Body of pancreas (tissue), 4 donors: ENCODE data around the gene CADM1. TPM values are rescaled to one million over a fixed set of nuclear protein-coding genes. Genes with fewer than 3 reads are reported as not detected.

Source experiments
- ATAC-seq: fragments of 150-250 bp; one replicate; pipeline ENCODE4 v1.9.1; 2016
- DNase-seq, 4 donors: peaks; one replicate each; pipeline ENCODE4 v3.0.0-alpha.2; 2019
- H3K27ac ChIP-seq, 4 donors: fragments of 200-600 bp; sonication (generic); 1 replicate in 3 of 4; 2 replicates in 1 of 4; pipeline versions ENCODE4 v1.5.1 to v1.6.1; 2016 to 2019; ENCODE audit warnings: mild to moderate bottlenecking in 1 of 4, mixed read lengths in 1 of 4, moderate library complexity in 1 of 4
- H3K27me3 ChIP-seq, 2 donors: fragments of 200-600 bp; sonication (generic); one replicate each; pipeline ENCODE4 v1.6.0; 2016; ENCODE audit warnings: mild to moderate bottlenecking in 1 of 2
- H3K36me3 ChIP-seq, 2 donors: fragments of 200-600 bp; sonication (generic); replicated peaks in 1 of 2; 2 replicates each; pipeline ENCODE4 v1.5.1; 2016; ENCODE audit warnings: low read depth in 2 of 2; ENCODE audit not compliant: insufficient read depth in 1 of 2
- H3K4me1 ChIP-seq: fragments of 200-600 bp; sonication (generic); one replicate; pipeline ENCODE4 v1.6.0; 2016
- H3K4me3 ChIP-seq, 2 donors: fragments of 200-600 bp; sonication (generic); 1 replicate in 1 of 2; 2 replicates in 1 of 2; pipeline ENCODE4 v1.5.1; 2016 to 2019
- H3K9me3 ChIP-seq, 3 donors: fragments of 200-600 bp; sonication (generic); 1 replicate in 2 of 3; 2 replicates in 1 of 3; pipeline ENCODE4 v1.5.1; 2016
- POLR2A ChIP-seq, 3 donors: fragments of 450-650 bp; IDR thresholded peaks; one replicate each; pipeline ENCODE4 v1.6.1; 2016; ENCODE audit warnings: antibody characterized with exemption in 3 of 3, mild to moderate bottlenecking in 2 of 3
- WGBS, 2 donors: methylation state at CpG; one replicate each; pipeline ENCODE4 v1.1.5; 2017; 5-methylcytosine and 5-hydroxymethylcytosine counted together
- intact Hi-C: fragments of 100-400 bp; cut with DNase I; formaldehyde crosslinking; loops from one replicate; pipeline ENCODE4 v1.15.1; 2023
- total RNA-seq, 2 donors: library from RNA; depleted of rRNA; stranded (reverse); fragments of >200 nt; gene quantifications; one replicate each; pipeline ENCODE4 v1.1.0, GENCODE V29; 2016
- TF ChIP-seq, protein P1 (sequence below), 7 experiments: fragments of 450-650 bp in 4 of 7; fragments of 200-600 bp in 3 of 7; sonication (generic) in 3 of 7; IDR thresholded peaks; one replicate each; pipeline ENCODE4 v1.5.1; 2016 to 2019; ENCODE audit warnings: antibody characterized with exemption in 7 of 7

The CADM1 gene
- total RNA-seq, 2 donors from 2014 or later = 12.5 to 13.7 TPM

DNA sequence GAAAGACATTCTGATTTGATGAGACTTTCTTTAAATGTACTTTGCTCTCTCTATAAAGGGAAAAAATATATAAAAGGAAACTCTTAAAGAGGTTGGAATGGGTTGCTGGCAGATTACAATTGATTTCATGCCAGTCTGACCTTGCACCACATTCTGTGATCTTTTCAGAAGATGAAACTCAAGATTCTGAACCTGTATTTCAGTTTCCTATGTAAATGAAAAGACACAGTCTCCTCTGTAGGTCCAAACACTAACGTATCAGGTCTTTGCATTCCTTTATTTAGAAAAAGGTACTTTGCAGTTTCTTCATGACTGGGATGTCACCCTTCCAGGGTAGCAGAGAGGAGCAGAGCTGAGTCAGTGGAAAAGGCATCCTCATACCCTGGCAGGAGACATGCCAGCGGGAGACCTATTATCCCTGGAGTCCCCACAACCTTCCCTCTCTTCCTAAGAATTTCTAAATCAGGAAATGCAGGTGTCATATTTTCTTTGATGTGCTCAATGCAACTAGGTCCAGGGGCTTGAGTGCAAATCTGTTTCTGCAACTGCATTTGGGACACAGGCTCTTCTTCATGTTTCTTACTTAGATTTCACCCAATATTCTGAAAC, 282.6 kb downstream of the CADM1 start:
- Histone ChIP-seq H3K27me3 (no peaks in the 10 kb centered on the region), H3K4me1 (no peaks in the 10 kb centered on the region), H3K36me3 (no peaks in the 10 kb centered on the region), H3K9me3 (no peaks in the 10 kb centered on the region), H3K4me3 (no peak overlapping the region), H3K27ac (no peak overlapping the region)
- DNase-seq (no peak), ATAC-seq (no peak)
- 68 to 79% methylated on average over 2 of the region's 2 CpGs for WGBS, 2 donors
- intact Hi-C loops = no loop called here
- no peak for TF ChIP-seq POLR2A (IDR thresholded peaks at IDR 0.05)
- TF ChIP-seq, protein P1, sequence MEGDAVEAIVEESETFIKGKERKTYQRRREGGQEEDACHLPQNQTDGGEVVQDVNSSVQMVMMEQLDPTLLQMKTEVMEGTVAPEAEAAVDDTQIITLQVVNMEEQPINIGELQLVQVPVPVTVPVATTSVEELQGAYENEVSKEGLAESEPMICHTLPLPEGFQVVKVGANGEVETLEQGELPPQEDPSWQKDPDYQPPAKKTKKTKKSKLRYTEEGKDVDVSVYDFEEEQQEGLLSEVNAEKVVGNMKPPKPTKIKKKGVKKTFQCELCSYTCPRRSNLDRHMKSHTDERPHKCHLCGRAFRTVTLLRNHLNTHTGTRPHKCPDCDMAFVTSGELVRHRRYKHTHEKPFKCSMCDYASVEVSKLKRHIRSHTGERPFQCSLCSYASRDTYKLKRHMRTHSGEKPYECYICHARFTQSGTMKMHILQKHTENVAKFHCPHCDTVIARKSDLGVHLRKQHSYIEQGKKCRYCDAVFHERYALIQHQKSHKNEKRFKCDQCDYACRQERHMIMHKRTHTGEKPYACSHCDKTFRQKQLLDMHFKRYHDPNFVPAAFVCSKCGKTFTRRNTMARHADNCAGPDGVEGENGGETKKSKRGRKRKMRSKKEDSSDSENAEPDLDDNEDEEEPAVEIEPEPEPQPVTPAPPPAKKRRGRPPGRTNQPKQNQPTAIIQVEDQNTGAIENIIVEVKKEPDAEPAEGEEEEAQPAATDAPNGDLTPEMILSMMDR (IDR thresholded peaks at IDR 0.05) = no peak

DNA sequence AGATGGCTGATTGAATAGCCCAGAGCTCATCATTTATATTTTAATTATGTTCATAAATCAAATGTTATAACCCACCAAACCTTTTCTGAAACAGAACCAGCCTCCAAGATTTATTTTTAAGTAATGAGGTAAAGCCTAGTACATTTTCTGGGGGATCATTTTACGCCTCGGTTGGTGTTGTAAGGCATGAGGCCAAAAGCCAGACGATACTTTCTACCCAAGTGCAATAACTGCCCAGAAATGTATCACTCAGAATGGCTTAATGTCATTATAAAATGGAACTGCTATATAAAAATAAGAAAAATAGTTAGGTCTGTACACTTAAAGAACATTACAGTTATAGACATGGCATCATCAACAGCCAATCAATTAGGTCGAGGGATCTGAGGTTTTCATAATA, 283.3 kb downstream of the CADM1 start:
- Histone ChIP-seq H3K36me3 (no peaks in the 10 kb centered on the region), H3K27me3 (no peaks in the 10 kb centered on the region), H3K27ac (no peak overlapping the region), H3K9me3 (no peaks in the 10 kb centered on the region), H3K4me1 (no peaks in the 10 kb centered on the region), H3K4me3 (no peak overlapping the region)
- DNase-seq = no peak
- ATAC-seq = no peak
- 68 to 74% methylated on average over 4 of the region's 4 CpGs for WGBS, 2 donors
- intact Hi-C loops = no loop called here
- TF ChIP-seq, protein P1 (IDR thresholded peaks at IDR 0.05) = no peak
- no peak for TF ChIP-seq POLR2A (IDR thresholded peaks at IDR 0.05)

DNA sequence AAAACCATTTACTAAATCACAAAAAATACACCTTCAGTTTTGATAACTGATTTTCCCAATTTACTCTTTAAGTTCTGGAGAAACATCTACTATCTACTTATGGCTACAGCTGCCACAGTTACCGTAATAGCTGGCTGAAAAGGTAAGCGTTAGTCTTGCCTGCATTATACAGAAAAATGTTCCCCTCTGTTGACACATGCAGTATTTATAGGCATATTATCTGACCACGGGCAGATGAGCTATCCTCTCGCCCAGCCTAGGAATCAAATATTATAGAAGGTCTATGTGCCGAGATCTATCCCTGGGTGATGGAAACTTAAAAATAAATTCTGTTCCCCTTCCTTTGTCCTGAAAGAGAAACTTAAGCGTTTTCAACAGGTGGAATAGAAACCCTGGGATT, 283.8 kb downstream of the CADM1 start:
- Histone ChIP-seq H3K4me3 (no peak overlapping the region), H3K27me3 (no peaks in the 10 kb centered on the region), H3K36me3 (no peaks in the 10 kb centered on the region), H3K4me1 (no peaks in the 10 kb centered on the region), H3K9me3 (no peaks in the 10 kb centered on the region), H3K27ac (no peak overlapping the region)
- ATAC-seq (no peak), DNase-seq (no peak)
- intact Hi-C loops = no loop called here
- 64 to 80% methylated on average over 6 of the region's 6 CpGs for WGBS, 2 donors
- TF ChIP-seq, protein P1 (IDR thresholded peaks at IDR 0.05) = no peak
- no peak for TF ChIP-seq POLR2A (IDR thresholded peaks at IDR 0.05)

DNA sequence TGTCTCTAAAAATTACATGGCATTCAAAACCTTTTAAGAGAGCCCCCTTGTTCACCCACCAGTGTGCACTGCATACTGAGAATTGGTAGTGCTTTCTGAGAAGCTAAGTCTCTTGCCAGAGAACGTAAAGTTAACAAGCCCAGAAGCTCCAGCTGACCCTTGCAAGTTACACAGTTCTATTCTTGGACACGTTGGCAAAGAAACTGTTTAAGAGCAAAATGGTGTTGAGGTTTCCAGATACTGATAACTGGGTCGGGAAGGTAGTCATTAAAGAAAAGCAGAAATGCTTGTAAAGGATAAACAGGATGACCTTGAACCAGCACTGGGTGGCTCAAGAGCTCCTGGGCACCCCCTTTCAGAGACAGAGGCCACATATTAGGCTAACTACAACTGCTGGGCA, 284.8 kb downstream of the CADM1 start:
- no peak overlapping the region for H3K4me3 ChIP-seq
- H3K4me1 ChIP-seq = no peaks in the 10 kb centered on the region
- H3K9me3 ChIP-seq = no peaks in the 10 kb centered on the region
- no peak overlapping the region for H3K27ac ChIP-seq
- no peak for ATAC-seq
- TF ChIP-seq, protein P1 (IDR thresholded peaks at IDR 0.05) = no peak
- DNase-seq = no peak
- intact Hi-C loops = no loop called here
- no peaks in the 10 kb centered on the region for H3K27me3 ChIP-seq
- no peaks in the 10 kb centered on the region for H3K36me3 ChIP-seq
- 39 to 40% methylated on average over 3 of the region's 3 CpGs for whole genome bisulfite sequencing, 2 donors

DNA sequence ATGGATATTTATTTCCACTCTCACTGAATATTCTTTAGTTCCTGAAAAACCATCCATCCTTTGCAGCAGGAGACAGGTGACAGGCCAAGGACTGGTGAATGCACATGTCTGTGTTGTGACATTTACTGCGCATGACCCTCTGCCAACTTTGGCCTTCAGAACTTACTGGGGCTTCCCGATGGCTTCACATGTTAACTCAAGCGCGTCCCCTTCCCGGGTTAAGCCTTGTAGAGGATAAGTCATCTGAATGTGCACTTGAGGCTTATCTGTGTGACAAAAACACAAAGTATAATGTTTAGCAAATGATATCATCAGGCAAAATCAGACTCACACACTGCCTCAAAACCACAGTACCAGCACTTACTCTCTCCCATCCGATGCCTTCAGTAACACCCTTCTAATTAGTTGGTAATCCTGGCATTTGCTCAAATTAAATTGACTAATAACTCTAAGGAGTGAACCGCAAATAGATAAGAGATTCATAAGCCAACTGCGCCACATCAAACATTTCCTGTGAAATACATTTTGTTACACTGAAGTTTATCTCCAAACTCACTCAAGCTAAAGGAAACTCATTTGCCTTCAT, 286.4 kb downstream of the CADM1 start:
- Histone ChIP-seq H3K4me1 (no peaks in the 10 kb centered on the region), H3K27me3 (no peaks in the 10 kb centered on the region), H3K9me3 (no peaks in the 10 kb centered on the region), H3K4me3 (no peak overlapping the region), H3K36me3 (no peaks in the 10 kb centered on the region), H3K27ac (no peak overlapping the region)
- ATAC-seq = no peak
- intact Hi-C loops = no loop called here
- no peak for DNase-seq
- WGBS, 2 donors = 68 to 80% methylated on average over 8 of the region's 8 CpGs
- no peak for TF ChIP-seq POLR2A (IDR thresholded peaks at IDR 0.05)
- TF ChIP-seq, protein P1 (IDR thresholded peaks at IDR 0.05) = no peak
